IPS DF 4.7 (cell line): ENCODE results near the gene PHF23.

Experiments
- DNase-seq: peaks from one replicate; pipeline ENCODE4 v3.0.0-alpha.2; 2013; ENCODE audit warnings: low spot score; ENCODE audit errors: extremely low read depth

Gene PHF23

GRCh38 chr17:7220593-7221277 lies 18.5 kb downstream of the PHF23 start:
- no peak for DNase-seq

GRCh38 chr17:7219812-7220592 lies 19.3 kb downstream of the PHF23 start, which contains the start of the genes ACADVL and DLG4:
TSS of gene ACADVL (plus strand) at chr17:7219938. CDS start at chr17:7219985, 47 bp downstream.
TSS of gene DLG4 (minus strand) at chr17:7219836.
- DNase-seq = no peak

- DNase-seq = no peak
These were observed 19.9 kb downstream of the PHF23 start for GRCh38 chr17:7219229-7219811.

GRCh38 chr17:7218758-7219157 lies 20.5 kb downstream of the PHF23 start:
- no peak for DNase-seq

- no peak for DNase-seq
These were observed 21.1 kb downstream of the PHF23 start for GRCh38 chr17:7218166-7218565.

GRCh38 chr17:7217113-7217987 lies 21.9 kb downstream of the PHF23 start:
- no peak for DNase-seq

- no peak for DNase-seq
These were observed 22.8 kb downstream of the PHF23 start for GRCh38 chr17:7216242-7217112.

GRCh38 chr17:7215652-7216180 lies 23.5 kb downstream of the PHF23 start:
- DNase-seq = no peak

- no peak for DNase-seq
These were observed 24.1 kb downstream of the PHF23 start for GRCh38 chr17:7215136-7215638.

GRCh38 chr17:7214300-7215135 lies 24.7 kb downstream of the PHF23 start:
- DNase-seq = no peak

- DNase-seq = peak; percentile 100
These were observed 25.4 kb downstream of the PHF23 start for GRCh38 chr17:7213895-7214299.

GRCh38 chr17:7211491-7212273 lies 27.6 kb downstream of the PHF23 start:
- no peak for DNase-seq

GRCh38 chr17:7208754-7209460 lies 30.4 kb downstream of the PHF23 start:
- no peak for DNase-seq

- no peak for DNase-seq
These were observed 31.2 kb downstream of the PHF23 start for GRCh38 chr17:7208027-7208571.

GRCh38 chr17:7207120-7208001 lies 31.9 kb downstream of the PHF23 start:
- no peak for DNase-seq

GRCh38 chr17:7205561-7205960 lies 33.7 kb downstream of the PHF23 start:
- DNase-seq = no peak
